Liver (tissue), 9 donors: ENCODE data around the gene ERBB4. TPM values are rescaled to one million over a fixed set of nuclear protein-coding genes. Genes with fewer than 3 reads are reported as not detected.

Source experiments
- DNase-seq: peaks from one replicate; pipeline ENCODE4 v3.0.0-alpha.2; 2017; ENCODE audit warnings: low spot score
- H3K27ac ChIP-seq, 2 donors: one replicate each; pipeline ENCODE4 v1.7.0; 2013; ENCODE audit warnings: inconsistent platforms in 2 of 2, low read length in 2 of 2, control low read depth in 1 of 2, low read depth in 1 of 2, mild to moderate bottlenecking in 1 of 2
- H3K27me3 ChIP-seq, 4 donors: one replicate each; pipeline versions ENCODE4 v1.6.1 to v1.7.0; 2013; ENCODE audit warnings: low read length in 3 of 4, inconsistent platforms in 1 of 4, mild to moderate bottlenecking in 1 of 4, moderate library complexity in 1 of 4; ENCODE audit not compliant: control insufficient read depth in 4 of 4, insufficient read depth in 4 of 4
- H3K36me3 ChIP-seq, 4 donors: one replicate each; pipeline versions ENCODE4 v1.6.1 to v1.7.0; 2013; ENCODE audit warnings: low read length in 3 of 4, mild to moderate bottlenecking in 3 of 4, low read depth in 1 of 4, moderate library complexity in 1 of 4; ENCODE audit not compliant: control insufficient read depth in 4 of 4, insufficient read depth in 3 of 4
- H3K4me1 ChIP-seq, 4 donors: one replicate each; pipeline versions ENCODE4 v1.6.1 to v1.7.0; 2013; ENCODE audit warnings: low read length in 3 of 4, mild to moderate bottlenecking in 3 of 4, moderate library complexity in 1 of 4; ENCODE audit not compliant: control insufficient read depth in 4 of 4, insufficient read depth in 4 of 4
- H3K4me3 ChIP-seq, 3 donors: one replicate each; pipeline versions ENCODE4 v1.6.1 to v1.7.0; 2013; ENCODE audit warnings: low read length in 3 of 3, control low read depth in 1 of 3, low read depth in 1 of 3, mild to moderate bottlenecking in 1 of 3
- H3K9ac ChIP-seq, 2 donors: one replicate each; pipeline ENCODE4 v1.7.0; 2013; ENCODE audit warnings: low read length in 2 of 2, mild to moderate bottlenecking in 2 of 2, moderate library complexity in 2 of 2, control low read depth in 1 of 2, low read depth in 1 of 2
- H3K9me3 ChIP-seq, 4 donors: one replicate each; pipeline versions ENCODE4 v1.6.1 to v1.7.0; 2013; ENCODE audit warnings: low read length in 3 of 4; ENCODE audit not compliant: control insufficient read depth in 4 of 4
- CTCF ChIP-seq: fragments of 150-350 bp; IDR thresholded peaks from 2 replicates; pipeline ENCODE4 v1.5.1; 2017; ENCODE audit warnings: improper control_type of control experiment, low read depth, low read length; ENCODE audit not compliant: missing input control
- FOXA1 ChIP-seq: IDR thresholded peaks from 2 replicates; pipeline ENCODE4 v1.6.1; 2016; ENCODE audit warnings: antibody characterized with exemption
- FOXA2 ChIP-seq: IDR thresholded peaks from 2 replicates; pipeline ENCODE4 v1.6.1; 2016; ENCODE audit warnings: antibody characterized with exemption
- HNF4A ChIP-seq, 2 donors: conservative IDR thresholded peaks; 2 replicates each; pipeline ENCODE4 v1.6.1; 2016; ENCODE audit warnings: antibody characterized with exemption in 2 of 2, mild to moderate bottlenecking in 2 of 2
- HNF4G ChIP-seq: IDR thresholded peaks from 2 replicates; pipeline ENCODE4 v1.6.1; 2016; ENCODE audit warnings: antibody characterized with exemption
- JUND ChIP-seq, 2 donors: IDR thresholded peaks; 2 replicates each; pipeline ENCODE4 v1.6.1; 2016; ENCODE audit warnings: antibody characterized with exemption in 2 of 2
- MAX ChIP-seq: IDR thresholded peaks from 2 replicates; pipeline ENCODE4 v1.6.1; 2016; ENCODE audit warnings: antibody characterized with exemption
- RAD21 ChIP-seq, 2 donors: IDR thresholded peaks; 2 replicates each; pipeline ENCODE4 v1.6.1; 2016; ENCODE audit warnings: antibody characterized with exemption in 2 of 2, mild to moderate bottlenecking in 2 of 2
- REST ChIP-seq: IDR thresholded peaks from 2 replicates; pipeline ENCODE4 v1.6.1; 2016; ENCODE audit warnings: antibody characterized with exemption, mild to moderate bottlenecking
- SP1 ChIP-seq: IDR thresholded peaks from 2 replicates; pipeline ENCODE4 v1.6.1; 2018; ENCODE audit warnings: antibody characterized with exemption, mild to moderate bottlenecking
- TAF1 ChIP-seq: conservative IDR thresholded peaks from 2 replicates; pipeline ENCODE4 v1.6.1; 2016; ENCODE audit warnings: antibody characterized with exemption, mild to moderate bottlenecking
- YY1 ChIP-seq: IDR thresholded peaks from 2 replicates; pipeline ENCODE4 v1.6.1; 2016; ENCODE audit warnings: antibody characterized with exemption, mild to moderate bottlenecking
- ZBTB33 ChIP-seq: IDR thresholded peaks from 2 replicates; pipeline ENCODE4 v1.6.1; 2016; ENCODE audit warnings: antibody characterized with exemption
- WGBS: extraction: QIAGEN DNeasy Blood & Tissue Kit; methylation state at CpG from one replicate; pipeline ENCODE4 v1.1.7; 2013; 5-methylcytosine and 5-hydroxymethylcytosine counted together
- polyA plus RNA-seq, 2 donors: library from polyadenylated mRNA; stranded (reverse) in 1 of 2; unstranded in 1 of 2; fragments of 200-250 nt in 1 of 2; fragments of >200 nt in 1 of 2; fragmentation: Nextera tagmentation in 1 of 2; extraction: Ambion mirVana in 1 of 2; gene quantifications; one replicate each; pipeline versions ENCODE4 v1.2.1 to v1.2.3, GENCODE V29; 2013 to 2015
- total RNA-seq, 2 donors: library from RNA; depleted of rRNA; stranded (reverse); fragments of >200 nt; gene quantifications; one replicate each; pipeline ENCODE4 v1.2.3, GENCODE V29; 2014
- donor health status: healthy.
- donor health status: healthy.
- donor health status: healthy.
- donor health status: healthy.
- donor health status: healthy.

Gene ERBB4
- total and polyA plus RNA-seq, 4 donors: 0.03 to 0.42 TPM; not detected in 2

- Histone ChIP-seq H3K27ac (no peak overlapping the region), H3K4me1 (no peaks in the 10 kb centered on the region), H3K9me3 (no peaks in the 10 kb centered on the region), H3K36me3 (no peaks in the 10 kb centered on the region), H3K27me3 (no peaks in the 10 kb centered on the region), H3K9ac (no peak overlapping the region), H3K4me3 (no peak overlapping the region)
- TF ChIP-seq HNF4G (no peak), HNF4A (conservative IDR thresholded peaks at IDR 0.05) (no peak), SP1 (no peak)
- WGBS: 57% methylated on average over 2 of the region's 2 CpGs
- DNase-seq: no peak
These were observed 420.7 kb downstream of the ERBB4 start for GRCh38 chr2:212117926-212118325.

- Histone ChIP-seq H3K4me3 (no peak overlapping the region), H3K27ac (no peak overlapping the region), H3K27me3 (no peaks in the 10 kb centered on the region), H3K9me3 (no peaks in the 10 kb centered on the region), H3K4me1 (no peaks in the 10 kb centered on the region), H3K9ac (no peak overlapping the region), H3K36me3 (no peaks in the 10 kb centered on the region)
- 92% methylated on average over 1 of the region's 1 CpG for WGBS
- TF ChIP-seq CTCF (no peak), HNF4A (conservative IDR thresholded peaks at IDR 0.05) (no peak), REST (no peak), TAF1 (no peak), RAD21 (IDR thresholded peaks at IDR 0.05) (no peak), FOXA2 (no peak), FOXA1 (no peak), MAX (no peak), HNF4G (no peak)
- DNase-seq: no peak
These were observed 424.1 kb downstream of the ERBB4 start for GRCh38 chr2:212114489-212114888.

GRCh38 chr2:212112401-212112800, 426.2 kb downstream of the ERBB4 start:
- H3K9ac ChIP-seq: no peak overlapping the region
- H3K4me1 ChIP-seq: no peaks in the 10 kb centered on the region
- no peak overlapping the region for H3K27ac ChIP-seq
- no peaks in the 10 kb centered on the region for H3K27me3 ChIP-seq
- TF ChIP-seq CTCF (no peak), RAD21 (IDR thresholded peaks at IDR 0.05) (no peak), ZBTB33 (no peak), JUND (IDR thresholded peaks at IDR 0.05) (no peak), FOXA2 (no peak), TAF1 (no peak), YY1 (no peak), MAX (no peak), HNF4G (no peak)
- DNase-seq: no peak
- H3K9me3 ChIP-seq: no peaks in the 10 kb centered on the region
- 79% methylated on average over 3 of the region's 3 CpGs for WGBS
- H3K4me3 ChIP-seq: no peak overlapping the region
- H3K36me3 ChIP-seq: no peaks in the 10 kb centered on the region
